BLaER1 (cell line): ENCODE measurements around the gene XYLT1.

Experiments
- H3K27ac ChIP-seq: shearing (Covaris generic); formaldehyde crosslinking; 2 replicates; pipeline ENCODE4 v1.8.1; 2022
- H3K27me3 ChIP-seq: shearing (Covaris generic); formaldehyde crosslinking; 2 replicates; pipeline ENCODE4 v1.8.1; 2022
- H3K36me3 ChIP-seq: shearing (Covaris generic); formaldehyde crosslinking; 2 replicates; pipeline ENCODE4 v1.8.1; 2022
- H3K4me1 ChIP-seq: shearing (Covaris generic); formaldehyde crosslinking; 2 replicates; pipeline ENCODE4 v1.8.1; 2022
- H3K4me2 ChIP-seq: shearing (Covaris generic); formaldehyde crosslinking; 2 replicates; pipeline ENCODE4 v1.8.1; 2022
- H3K4me3 ChIP-seq: shearing (Covaris generic); formaldehyde crosslinking; 2 replicates; pipeline ENCODE4 v1.8.1; 2022
- H3K9ac ChIP-seq: shearing (Covaris generic); formaldehyde crosslinking; 2 replicates; pipeline ENCODE4 v1.8.1; 2022
- H3K9me3 ChIP-seq: shearing (Covaris generic); formaldehyde crosslinking; 2 replicates; pipeline ENCODE4 v1.8.1; 2022
- H4K20me1 ChIP-seq: shearing (Covaris generic); formaldehyde crosslinking; 2 replicates; pipeline ENCODE4 v1.8.1; 2022
- Cebpa-rat ChIP-seq: shearing (Covaris generic); IDR thresholded peaks from 2 replicates; pipeline ENCODE4 v1.8.1; 2022

XYLT1 gene

DNA sequence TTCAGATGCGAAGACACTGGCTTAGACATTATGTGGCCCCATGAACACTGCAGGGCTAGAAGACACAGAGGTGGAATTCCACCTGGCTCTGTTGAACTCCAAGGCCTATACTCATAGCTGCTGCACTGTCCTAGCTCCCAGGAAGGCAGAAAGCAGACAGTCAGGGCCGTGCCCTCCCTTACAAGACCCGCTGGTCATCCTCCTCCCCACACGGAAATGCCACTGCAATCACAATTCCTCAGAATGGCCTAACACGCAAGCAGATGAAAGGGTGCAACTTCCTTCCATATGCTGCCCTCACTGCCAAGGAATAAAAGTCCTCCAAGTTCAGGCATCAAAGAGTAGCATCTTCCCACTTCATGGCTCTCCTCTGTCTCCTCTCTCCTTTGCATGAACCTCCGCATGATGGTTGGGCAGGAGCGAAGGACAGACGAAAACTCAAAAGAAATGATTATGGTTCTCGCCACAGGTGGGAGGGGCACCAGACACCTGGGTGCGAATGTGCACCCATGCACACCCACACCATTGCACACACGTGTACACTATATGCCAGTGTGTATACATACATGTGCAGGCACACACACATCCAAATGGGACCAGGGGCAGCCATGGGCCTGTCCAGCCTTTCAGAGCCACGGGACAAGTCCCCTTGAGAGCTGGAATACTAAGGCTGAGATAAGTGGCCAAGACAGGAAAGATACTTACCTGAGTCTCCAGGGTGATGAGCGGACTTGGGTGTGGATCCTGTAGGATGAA lies 113.3 kb downstream of the XYLT1 start:
- no peaks in the 10 kb centered on the region for H3K9me3 ChIP-seq
- H3K9ac ChIP-seq = no peak overlapping the region
- peaks cover 36% of the 10 kb centered on the region for H3K36me3 ChIP-seq
- no peaks in the 10 kb centered on the region for H3K27me3 ChIP-seq
- no peak overlapping the region for H3K4me3 ChIP-seq
- peak overlapping the region; percentile 76 for H3K4me2 ChIP-seq
- peaks cover 100% of the 10 kb centered on the region for H3K4me1 ChIP-seq
- peak overlapping the region; percentile 80 for H3K27ac ChIP-seq
- TF ChIP-seq Cebpa-rat = no peak
- peaks cover 8% of the 10 kb centered on the region; the same call in 1 of the 2 replicates for H4K20me1 ChIP-seq

DNA sequence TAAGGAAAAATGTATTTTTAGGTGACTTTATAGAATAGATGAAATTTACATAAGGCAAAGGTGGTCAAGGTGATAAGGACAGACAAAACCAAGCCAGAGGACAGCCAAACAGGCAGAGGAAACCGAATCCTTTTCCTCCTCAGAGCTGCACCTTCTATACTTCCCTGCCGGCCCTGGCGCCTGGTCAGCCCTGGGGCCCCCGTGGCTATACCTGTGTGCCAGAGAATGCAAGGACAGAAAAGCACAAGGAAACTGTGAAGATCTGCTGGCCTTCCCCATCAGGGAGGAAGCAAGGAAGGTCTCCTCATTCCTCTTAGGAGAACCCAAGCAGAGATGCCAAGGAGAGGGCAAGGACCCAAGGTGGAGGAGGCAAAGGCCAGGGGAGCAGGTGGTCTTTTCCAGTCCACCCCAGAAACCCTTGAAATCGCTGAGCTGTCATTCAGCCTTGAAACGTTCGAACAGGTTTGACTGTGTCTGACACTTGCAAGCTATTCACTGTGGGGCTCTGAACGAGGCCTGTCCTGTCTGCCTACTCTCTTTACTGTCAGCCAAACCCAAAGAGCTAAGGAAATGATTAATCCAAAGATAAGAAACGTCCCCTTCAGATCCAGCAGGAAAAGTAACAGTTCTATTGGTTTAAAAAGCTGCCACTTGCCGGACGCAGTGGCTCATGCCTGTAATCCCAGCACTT lies 114.4 kb downstream of the XYLT1 start:
- no peak overlapping the region for H3K4me3 ChIP-seq
- H3K27ac ChIP-seq = peak overlapping the region; percentile 80
- peaks cover 100% of the 10 kb centered on the region for H3K4me1 ChIP-seq
- peak overlapping the region; percentile 53; the same call in 1 of the 2 replicates for H3K9ac ChIP-seq
- H3K9me3 ChIP-seq = no peaks in the 10 kb centered on the region
- peaks cover 32% of the 10 kb centered on the region for H3K36me3 ChIP-seq
- H3K4me2 ChIP-seq = peak overlapping the region; percentile 76
- H3K27me3 ChIP-seq = no peaks in the 10 kb centered on the region
- peaks cover 8% of the 10 kb centered on the region; the same call in 1 of the 2 replicates for H4K20me1 ChIP-seq
- TF ChIP-seq Cebpa-rat = no peak

DNA sequence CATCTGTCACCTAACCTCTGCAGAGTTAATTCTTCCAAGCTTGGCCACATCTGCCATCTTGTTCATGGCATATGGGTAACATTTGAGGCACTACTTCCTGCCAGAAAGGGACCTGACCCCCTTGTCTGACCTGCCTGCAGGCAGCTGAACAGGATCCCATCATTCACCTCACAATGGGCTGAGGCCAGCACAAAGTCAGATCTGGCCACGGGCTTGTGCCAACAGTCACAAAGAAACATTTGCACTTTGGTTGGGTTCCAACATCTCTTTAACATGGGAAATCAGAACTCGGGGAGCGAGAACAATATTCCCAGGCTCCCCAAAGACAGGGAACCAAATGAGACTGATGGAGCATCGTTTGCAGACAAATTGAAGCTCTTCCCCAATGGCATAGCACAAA lies 116.1 kb downstream of the XYLT1 start:
- Histone ChIP-seq H3K27me3 (no peaks in the 10 kb centered on the region), H3K4me1 (peaks cover 100% of the 10 kb centered on the region), H3K4me2 (peak overlapping the region; percentile 76), H3K4me3 (no peak overlapping the region), H3K9ac (peak overlapping the region; percentile 6; the same call in 1 of the 2 replicates), H3K27ac (peak overlapping the region; percentile 80), H4K20me1 (no peaks in the 10 kb centered on the region), H3K36me3 (peaks cover 32% of the 10 kb centered on the region), H3K9me3 (no peaks in the 10 kb centered on the region)
- no peak for TF ChIP-seq Cebpa-rat

DNA sequence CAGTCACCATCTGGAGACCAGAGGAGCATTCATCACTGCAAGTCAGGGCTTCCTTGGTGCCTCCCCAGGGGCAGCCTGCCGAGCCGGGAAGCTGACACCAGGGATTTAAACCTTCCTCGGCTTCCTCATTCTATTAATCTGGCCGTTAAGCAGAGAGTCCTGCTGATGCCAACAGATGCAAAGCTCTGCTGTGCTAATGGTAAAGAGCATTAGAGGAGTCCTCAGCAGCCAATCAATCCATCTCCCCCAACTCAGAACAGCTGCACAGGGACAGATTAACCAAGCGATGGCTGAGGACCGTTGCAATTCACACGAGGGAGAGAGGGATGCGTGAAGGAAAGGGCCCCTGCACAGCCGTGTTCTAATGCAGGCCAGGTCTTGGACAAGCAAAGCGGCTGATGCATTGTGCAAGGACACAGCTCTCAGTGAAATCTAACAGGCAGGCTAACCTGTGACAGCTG lies 116.6 kb downstream of the XYLT1 start:
- H4K20me1 ChIP-seq = no peaks in the 10 kb centered on the region
- H3K27me3 ChIP-seq = no peaks in the 10 kb centered on the region
- no peaks in the 10 kb centered on the region for H3K9me3 ChIP-seq
- TF ChIP-seq Cebpa-rat = no peak
- H3K4me1 ChIP-seq = peaks cover 100% of the 10 kb centered on the region
- H3K4me2 ChIP-seq = peak overlapping the region; percentile 76
- H3K4me3 ChIP-seq = no peak overlapping the region
- H3K9ac ChIP-seq = peak overlapping the region; percentile 6; the same call in 1 of the 2 replicates
- H3K27ac ChIP-seq = peak overlapping the region; percentile 80
- H3K36me3 ChIP-seq = peaks cover 32% of the 10 kb centered on the region

DNA sequence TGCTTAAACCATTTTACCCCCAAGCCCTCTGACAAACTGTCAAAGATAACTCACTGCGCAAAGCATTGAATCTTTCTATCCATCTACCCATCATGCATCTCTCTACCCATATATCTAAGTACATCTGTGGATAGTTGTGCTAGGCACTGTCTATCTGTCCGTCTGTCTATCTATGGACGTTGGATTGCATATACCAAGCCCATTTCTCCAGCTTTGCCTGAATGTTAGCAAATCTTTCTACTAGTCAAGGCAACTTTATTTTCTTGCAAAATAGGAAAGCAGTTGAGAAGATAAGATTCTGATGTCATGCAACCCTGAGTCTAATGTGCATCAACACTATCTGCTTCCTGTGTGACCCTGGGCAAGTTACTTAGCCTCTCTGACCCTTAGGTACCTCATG lies 117.2 kb downstream of the XYLT1 start:
- Histone ChIP-seq H3K27ac (peak overlapping the region; percentile 80), H3K4me3 (no peak overlapping the region), H3K4me1 (peaks cover 100% of the 10 kb centered on the region), H3K36me3 (peaks cover 32% of the 10 kb centered on the region), H3K9ac (no peak overlapping the region), H4K20me1 (no peaks in the 10 kb centered on the region), H3K9me3 (no peaks in the 10 kb centered on the region), H3K4me2 (peak overlapping the region; percentile 76), H3K27me3 (no peaks in the 10 kb centered on the region)
- TF ChIP-seq Cebpa-rat = no peak

DNA sequence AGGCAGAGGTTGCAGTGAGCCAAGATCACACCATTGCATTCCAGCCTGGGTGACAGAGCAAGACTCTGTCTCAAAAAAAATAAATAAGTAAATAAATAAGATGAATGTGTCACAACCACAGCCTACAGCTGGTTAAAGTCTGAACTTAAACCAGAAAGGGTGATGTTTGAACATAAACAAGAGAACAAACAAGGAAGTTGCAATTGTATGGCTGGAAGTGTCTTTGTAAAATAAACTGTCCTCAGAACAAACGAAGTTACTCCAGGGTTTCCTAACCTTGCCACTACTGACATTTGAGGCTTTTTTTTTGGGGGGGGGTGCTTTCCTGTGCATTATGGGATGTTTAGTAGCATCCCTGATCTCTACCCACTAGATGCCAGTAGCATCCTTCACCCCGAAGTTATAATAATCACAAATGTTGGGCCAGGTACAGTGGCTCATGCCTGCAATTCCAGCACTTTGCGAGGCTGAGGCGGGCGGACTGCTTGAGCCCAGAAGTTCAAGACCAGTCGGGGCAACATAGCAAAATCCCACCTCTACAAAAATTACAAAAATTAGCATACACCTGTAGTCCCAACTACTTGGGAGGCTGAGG lies 119.2 kb downstream of the XYLT1 start:
- H3K27me3 ChIP-seq = no peaks in the 10 kb centered on the region
- peaks cover 20% of the 10 kb centered on the region for H3K36me3 ChIP-seq
- no peak for TF ChIP-seq Cebpa-rat
- peaks cover 100% of the 10 kb centered on the region for H3K4me1 ChIP-seq
- H3K4me3 ChIP-seq = no peak overlapping the region
- H3K9me3 ChIP-seq = no peaks in the 10 kb centered on the region
- H3K27ac ChIP-seq = peak overlapping the region; percentile 80
- peak overlapping the region; percentile 76 for H3K4me2 ChIP-seq
- H4K20me1 ChIP-seq = no peaks in the 10 kb centered on the region
- peak overlapping the region; percentile 36; the same call in 1 of the 2 replicates for H3K9ac ChIP-seq

DNA sequence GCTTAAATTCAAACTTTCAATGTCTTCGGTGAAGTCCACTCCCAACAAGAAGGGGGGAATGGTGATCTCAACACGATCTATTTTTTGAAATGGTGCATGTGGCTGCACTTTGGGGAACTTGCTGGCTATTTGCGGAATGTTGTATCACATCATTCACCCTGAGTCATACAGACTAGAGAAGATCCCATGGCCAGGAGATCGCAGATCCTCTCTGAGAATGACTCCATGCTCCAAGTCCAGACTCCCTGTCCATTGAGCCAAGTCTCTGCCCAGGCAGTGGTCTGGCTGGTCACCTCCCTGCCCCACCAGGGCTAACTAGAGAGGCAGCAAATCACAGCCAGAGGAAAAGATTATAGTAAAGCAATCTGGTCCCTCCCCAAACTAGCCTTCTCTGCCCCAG lies 120.6 kb downstream of the XYLT1 start:
- Histone ChIP-seq H3K9ac (peak overlapping the region; percentile 28), H3K4me1 (peaks cover 100% of the 10 kb centered on the region), H3K4me3 (no peak overlapping the region), H3K9me3 (no peaks in the 10 kb centered on the region), H3K27ac (peak overlapping the region; percentile 80), H3K27me3 (no peaks in the 10 kb centered on the region), H3K4me2 (peak overlapping the region; percentile 76), H4K20me1 (no peaks in the 10 kb centered on the region), H3K36me3 (peaks cover 6% of the 10 kb centered on the region)
- no peak for TF ChIP-seq Cebpa-rat

DNA sequence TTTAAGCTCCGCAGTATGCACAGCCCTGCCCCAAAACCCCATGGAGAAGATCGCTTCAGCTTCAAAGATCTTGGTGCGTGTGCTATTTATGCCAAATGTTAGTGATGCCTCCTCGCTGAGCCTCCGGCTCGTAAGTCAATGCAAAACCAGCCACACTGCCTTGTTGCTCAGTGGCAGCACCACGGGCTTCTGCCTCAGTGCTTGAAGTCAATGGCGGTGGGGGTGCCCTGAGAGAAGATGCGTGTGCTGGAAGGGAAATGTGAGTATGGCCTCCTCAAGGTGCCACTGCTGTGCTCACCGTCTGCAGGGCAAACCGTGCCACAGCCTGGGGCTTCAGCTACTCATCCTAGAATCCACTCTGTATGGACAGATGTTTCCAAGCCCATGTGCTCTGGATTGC lies 121.9 kb downstream of the XYLT1 start:
- Histone ChIP-seq H3K4me1 (peaks cover 100% of the 10 kb centered on the region), H3K4me3 (no peak overlapping the region; the same call in 1 of the 2 replicates), H3K9me3 (no peaks in the 10 kb centered on the region), H3K36me3 (no peaks in the 10 kb centered on the region; the same call in 1 of the 2 replicates), H3K27me3 (no peaks in the 10 kb centered on the region), H3K27ac (peak overlapping the region; percentile 98), H4K20me1 (no peaks in the 10 kb centered on the region), H3K4me2 (peak overlapping the region; percentile 84), H3K9ac (peak overlapping the region; percentile 80; the same call in 1 of the 2 replicates)
- TF ChIP-seq Cebpa-rat = no peak

DNA sequence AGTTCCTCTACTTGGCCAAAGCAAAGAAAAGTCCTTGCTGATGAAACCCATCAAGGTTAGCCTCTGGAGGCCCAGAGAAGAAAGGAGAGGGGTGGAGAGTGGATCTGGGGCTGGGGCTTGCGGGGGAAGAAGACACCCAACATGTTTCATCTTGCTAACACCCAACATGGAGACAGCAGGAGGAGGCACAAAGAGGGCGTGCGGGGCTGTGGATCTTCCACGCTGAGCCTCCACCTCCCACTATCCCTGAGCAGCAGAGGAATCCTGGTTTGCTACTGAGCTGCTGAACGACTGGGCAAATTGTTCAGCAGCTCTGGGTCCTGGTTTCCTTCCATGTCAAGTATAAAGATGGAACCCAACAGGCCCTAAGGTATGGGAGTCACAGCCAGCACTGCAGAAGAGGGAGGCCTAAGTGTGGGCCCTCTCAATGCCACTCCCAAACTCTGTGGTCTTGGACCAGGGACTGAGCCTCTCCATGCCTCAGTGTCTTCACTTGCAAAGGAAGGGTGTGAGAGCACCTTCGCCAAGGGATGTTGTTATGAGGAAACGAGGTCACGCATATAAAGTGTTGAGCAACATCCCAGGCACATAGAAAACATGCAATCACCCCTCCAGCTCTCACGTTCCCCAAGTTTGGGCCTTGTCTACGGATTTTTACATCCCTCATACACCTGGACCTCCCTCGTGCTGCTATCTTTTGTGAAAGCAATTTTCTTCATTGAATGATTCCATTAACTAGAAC lies 122.5 kb downstream of the XYLT1 start:
- H3K9ac ChIP-seq = peak overlapping the region; percentile 80

More for the DNA sequence above, 122.5 kb downstream of the XYLT1 start:
- no peaks in the 10 kb centered on the region for H3K9me3 ChIP-seq
- peak; percentile 57; the same call in 1 of the 2 replicates for TF ChIP-seq Cebpa-rat
- H3K4me3 ChIP-seq = peak overlapping the region; percentile 43
- no peaks in the 10 kb centered on the region for H4K20me1 ChIP-seq
- H3K4me1 ChIP-seq = peaks cover 100% of the 10 kb centered on the region
- peak overlapping the region; percentile 84 for H3K4me2 ChIP-seq
- H3K27me3 ChIP-seq = no peaks in the 10 kb centered on the region
- no peaks in the 10 kb centered on the region; the same call in 1 of the 2 replicates for H3K36me3 ChIP-seq
- H3K27ac ChIP-seq = peak overlapping the region; percentile 98
